ENCODE results near the gene PCDH10. TPM values are rescaled to one million over a fixed set of nuclear protein-coding genes. Genes with fewer than 3 reads are reported as not detected.

Gene PCDH10
- polyA plus RNA-seq, 1 of the 3 experiments (the other 2 are of a cell fraction): 0.02 TPM

DNA sequence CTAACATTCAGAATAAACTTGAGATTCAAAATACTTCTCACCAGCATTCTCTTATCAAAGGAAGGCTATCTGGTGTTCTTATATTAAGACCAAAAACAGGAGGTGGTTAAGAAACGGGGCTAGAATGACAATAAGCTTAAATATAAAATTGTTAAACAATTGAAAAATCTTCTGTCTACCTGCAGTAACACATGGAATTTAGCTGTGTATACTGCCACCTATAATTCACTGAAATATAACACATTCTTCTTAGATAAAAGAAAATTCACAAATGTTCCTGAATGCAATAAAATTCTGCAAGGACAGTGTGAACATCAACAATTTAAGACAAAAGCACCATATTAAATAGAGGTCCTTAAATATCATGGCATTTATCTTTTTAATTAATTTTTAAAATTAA, 11.5 kb upstream of the PCDH10 start:
- WGBS (ENCODE audit: low lambda C conversion rate): 4% methylated on average over 1 of the region's 1 CpG
- Histone ChIP-seq H3K4me2 (no peak overlapping the region), H3K9me3 (no peaks in the 10 kb centered on the region), H3K9me2 (no peaks in the 10 kb centered on the region), H4K20me1 (ENCODE audit: insufficient read depth) (no peaks in the 10 kb centered on the region), H3K27ac (ENCODE audit: low read depth in 2 of 2, low read length in 1 of 2) (no peak overlapping the region), H3K79me2 (ENCODE audit: insufficient read depth) (no peaks in the 10 kb centered on the region), H3F3A (replicated peaks; ENCODE audit: insufficient read depth) (no peaks in the 10 kb centered on the region), H3K4me1 (ENCODE audit: control insufficient read depth in 1 of 2, insufficient read depth in 2 of 2, low read depth in 1 of 2, low read length in 1 of 2) (no peaks in the 10 kb centered on the region; a peak in 1 of 4 replicates), H3K4me3 (ENCODE audit: low read depth in 2 of 2, low read length in 1 of 2) (no peak overlapping the region), H2AFZ (ENCODE audit: low read depth) (no peak overlapping the region), H3K27me3 (ENCODE audit: insufficient read depth) (peaks cover 2% of the 10 kb centered on the region), H3K36me3 (replicated peaks in 1 of 2; ENCODE audit: control insufficient read depth in 1 of 2, insufficient read depth in 2 of 2, low read length in 1 of 2) (no peaks in the 10 kb centered on the region), H3K9ac (no peak overlapping the region)
- TF ChIP-seq ELF1 (IDR thresholded peaks at IDR 0.05): no peak
- TF ChIP-seq, protein P1, sequence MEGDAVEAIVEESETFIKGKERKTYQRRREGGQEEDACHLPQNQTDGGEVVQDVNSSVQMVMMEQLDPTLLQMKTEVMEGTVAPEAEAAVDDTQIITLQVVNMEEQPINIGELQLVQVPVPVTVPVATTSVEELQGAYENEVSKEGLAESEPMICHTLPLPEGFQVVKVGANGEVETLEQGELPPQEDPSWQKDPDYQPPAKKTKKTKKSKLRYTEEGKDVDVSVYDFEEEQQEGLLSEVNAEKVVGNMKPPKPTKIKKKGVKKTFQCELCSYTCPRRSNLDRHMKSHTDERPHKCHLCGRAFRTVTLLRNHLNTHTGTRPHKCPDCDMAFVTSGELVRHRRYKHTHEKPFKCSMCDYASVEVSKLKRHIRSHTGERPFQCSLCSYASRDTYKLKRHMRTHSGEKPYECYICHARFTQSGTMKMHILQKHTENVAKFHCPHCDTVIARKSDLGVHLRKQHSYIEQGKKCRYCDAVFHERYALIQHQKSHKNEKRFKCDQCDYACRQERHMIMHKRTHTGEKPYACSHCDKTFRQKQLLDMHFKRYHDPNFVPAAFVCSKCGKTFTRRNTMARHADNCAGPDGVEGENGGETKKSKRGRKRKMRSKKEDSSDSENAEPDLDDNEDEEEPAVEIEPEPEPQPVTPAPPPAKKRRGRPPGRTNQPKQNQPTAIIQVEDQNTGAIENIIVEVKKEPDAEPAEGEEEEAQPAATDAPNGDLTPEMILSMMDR (IDR thresholded peaks at IDR 0.05): peak; percentile 19; the same call in 1 of the 2 replicates
- ChIA-PET POLR2A (no interaction called here), CTCF (interaction anchor here (1.5 kb wide), 1 partner anchor 9 kb away, joined by 6 read pairs; no protein-coding TSS in a partner anchor)
- no peak for DNase-seq

DNA sequence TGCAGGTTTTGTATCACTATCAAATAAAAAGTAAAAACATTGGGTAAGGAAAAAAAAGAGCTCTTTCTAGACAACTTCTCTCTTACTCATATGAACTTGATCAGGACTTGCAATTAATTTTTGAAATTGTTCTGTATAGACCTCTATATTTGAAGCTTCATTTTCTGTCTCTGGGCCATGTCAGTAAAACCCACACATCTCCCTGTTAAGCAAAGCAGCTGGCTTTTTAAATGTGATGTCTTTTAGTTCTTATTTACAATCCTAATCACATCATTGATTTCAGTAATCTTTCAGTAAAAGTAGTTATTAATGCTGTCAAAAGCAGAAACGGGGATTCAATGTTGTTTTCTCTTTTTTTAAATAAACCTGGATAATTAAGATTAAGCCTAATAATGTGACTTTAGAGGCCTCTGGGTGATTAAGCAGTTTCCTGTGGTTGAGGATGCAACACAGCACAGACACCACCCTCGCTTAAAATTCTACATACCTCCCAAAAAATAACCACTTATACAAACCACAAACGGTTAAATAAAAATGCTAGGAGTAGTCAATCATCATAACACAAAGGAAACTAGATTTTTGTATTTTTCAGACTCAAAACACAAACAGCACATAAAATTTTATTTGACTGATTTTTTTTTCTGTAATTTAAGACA, 5.2 kb upstream of the PCDH10 start:
- H3K4me2 ChIP-seq: no peak overlapping the region
- H3K9me3 ChIP-seq: no peaks in the 10 kb centered on the region
- no peaks in the 10 kb centered on the region for H3K9me2 ChIP-seq
- 2% methylated on average over 3 of the region's 3 CpGs for WGBS (ENCODE audit: low lambda C conversion rate)
- no peak for DNase-seq
- no peak overlapping the region for H2AFZ ChIP-seq (ENCODE audit: low read depth)
- no peaks in the 10 kb centered on the region for H4K20me1 ChIP-seq (ENCODE audit: insufficient read depth)
- peaks cover 36% of the 10 kb centered on the region for H3K27me3 ChIP-seq (ENCODE audit: insufficient read depth)
- no peak overlapping the region for H3K9ac ChIP-seq
- CTCF ChIA-PET: no interaction called here
- no peaks in the 10 kb centered on the region for H3K36me3 ChIP-seq (replicated peaks in 1 of 2; ENCODE audit: control insufficient read depth in 1 of 2, insufficient read depth in 2 of 2, low read length in 1 of 2)
- peaks cover 5% of the 10 kb centered on the region for H3F3A ChIP-seq (replicated peaks; ENCODE audit: insufficient read depth)
- no peak for TF ChIP-seq CHD2 (IDR thresholded peaks at IDR 0.05; ENCODE audit: low read length, partially characterized antibody)
- TF ChIP-seq, protein P2, sequence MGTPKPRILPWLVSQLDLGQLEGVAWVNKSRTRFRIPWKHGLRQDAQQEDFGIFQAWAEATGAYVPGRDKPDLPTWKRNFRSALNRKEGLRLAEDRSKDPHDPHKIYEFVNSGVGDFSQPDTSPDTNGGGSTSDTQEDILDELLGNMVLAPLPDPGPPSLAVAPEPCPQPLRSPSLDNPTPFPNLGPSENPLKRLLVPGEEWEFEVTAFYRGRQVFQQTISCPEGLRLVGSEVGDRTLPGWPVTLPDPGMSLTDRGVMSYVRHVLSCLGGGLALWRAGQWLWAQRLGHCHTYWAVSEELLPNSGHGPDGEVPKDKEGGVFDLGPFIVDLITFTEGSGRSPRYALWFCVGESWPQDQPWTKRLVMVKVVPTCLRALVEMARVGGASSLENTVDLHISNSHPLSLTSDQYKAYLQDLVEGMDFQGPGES (IDR thresholded peaks at IDR 0.05; ENCODE audit: low read depth, low read length): no peak
- no peak for TF ChIP-seq RFX5 (IDR thresholded peaks at IDR 0.05; ENCODE audit: low read length)
- no peak for TF ChIP-seq MXI1 (IDR thresholded peaks at IDR 0.05; ENCODE audit: low read depth, low read length)
- TF ChIP-seq, protein P3, sequence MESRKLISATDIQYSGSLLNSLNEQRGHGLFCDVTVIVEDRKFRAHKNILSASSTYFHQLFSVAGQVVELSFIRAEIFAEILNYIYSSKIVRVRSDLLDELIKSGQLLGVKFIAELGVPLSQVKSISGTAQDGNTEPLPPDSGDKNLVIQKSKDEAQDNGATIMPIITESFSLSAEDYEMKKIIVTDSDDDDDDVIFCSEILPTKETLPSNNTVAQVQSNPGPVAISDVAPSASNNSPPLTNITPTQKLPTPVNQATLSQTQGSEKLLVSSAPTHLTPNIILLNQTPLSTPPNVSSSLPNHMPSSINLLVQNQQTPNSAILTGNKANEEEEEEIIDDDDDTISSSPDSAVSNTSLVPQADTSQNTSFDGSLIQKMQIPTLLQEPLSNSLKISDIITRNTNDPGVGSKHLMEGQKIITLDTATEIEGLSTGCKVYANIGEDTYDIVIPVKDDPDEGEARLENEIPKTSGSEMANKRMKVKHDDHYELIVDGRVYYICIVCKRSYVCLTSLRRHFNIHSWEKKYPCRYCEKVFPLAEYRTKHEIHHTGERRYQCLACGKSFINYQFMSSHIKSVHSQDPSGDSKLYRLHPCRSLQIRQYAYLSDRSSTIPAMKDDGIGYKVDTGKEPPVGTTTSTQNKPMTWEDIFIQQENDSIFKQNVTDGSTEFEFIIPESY (IDR thresholded peaks at IDR 0.05; ENCODE audit: borderline replicate concordance, low read depth): no peak
- TF ChIP-seq TAF1 (IDR thresholded peaks at IDR 0.05; ENCODE audit: borderline replicate concordance, low read depth, low read length): no peak
- TF ChIP-seq RXRA (IDR thresholded peaks at IDR 0.05; ENCODE audit: borderline replicate concordance, low read depth): no peak
- TF ChIP-seq SIN3A (IDR thresholded peaks at IDR 0.05; ENCODE audit: borderline replicate concordance, low read depth, low read length): no peak
- no peak overlapping the region for H3K27ac ChIP-seq (ENCODE audit: low read depth in 2 of 2, low read length in 1 of 2)
- no peaks in the 10 kb centered on the region for H3K79me2 ChIP-seq (ENCODE audit: insufficient read depth)
- POLR2A ChIA-PET: no interaction called here
- no peak overlapping the region for H3K4me3 ChIP-seq (ENCODE audit: low read depth in 2 of 2, low read length in 1 of 2)
- peaks cover 0 to 13% of the 10 kb centered on the region in 2 experiments; a peak in 2 of 4 replicates for H3K4me1 ChIP-seq (ENCODE audit: control insufficient read depth in 1 of 2, insufficient read depth in 2 of 2, low read depth in 1 of 2, low read length in 1 of 2)

Measured in SK-N-SH (cell line).